Omental fat pad (tissue), 4 donors: ENCODE data around the gene KIF17. TPM values are rescaled to one million over a fixed set of nuclear protein-coding genes. Genes with fewer than 3 reads are reported as not detected.
A peak's percentile ranks its signal among the peaks of the same experiment; 100 is the strongest.

ENCODE experiments used
- ATAC-seq: fragments of 150-250 bp; one replicate; pipeline ENCODE4 v1.9.1; 2016; ENCODE audit warnings: mild to moderate bottlenecking, moderate library complexity; ENCODE audit not compliant: low FRiP score
- DNase-seq: peaks from one replicate; pipeline ENCODE4 v3.0.0-alpha.2; 2019; ENCODE audit warnings: low spot score
- CTCF ChIP-seq, 3 donors: fragments of 450-650 bp; IDR thresholded peaks; one replicate each; pipeline ENCODE4 v1.5.1; 2016 to 2017; ENCODE audit warnings: antibody characterized with exemption in 3 of 3, mild to moderate bottlenecking in 3 of 3, moderate library complexity in 2 of 3
- total RNA-seq, 4 donors: library from RNA; depleted of rRNA; stranded (reverse); fragments of >200 nt; gene quantifications; one replicate each; pipeline ENCODE4 v1.1.0, GENCODE V29; 2016

The KIF17 gene
- total RNA-seq, 4 donors from 2014 or later: 2.6 to 14.8 (median 4.1) TPM

GRCh38 chr1:20696397-20697333 is 21.1 kb downstream of the KIF17 start:
- peak in 1 of 3 donors; percentile 82 for TF ChIP-seq CTCF (IDR thresholded peaks at IDR 0.05)
- DNase-seq (peak; percentile 59), ATAC-seq (peak; percentile 89)

- ATAC-seq: no peak
- TF ChIP-seq CTCF (IDR thresholded peaks at IDR 0.05): no peak
- DNase-seq: no peak
Observed at GRCh38 chr1:20695515-20695914, 22.3 kb downstream of the KIF17 start.

GRCh38 chr1:20693623-20694022 is 24.2 kb downstream of the KIF17 start:
- no peak for DNase-seq
- TF ChIP-seq CTCF (IDR thresholded peaks at IDR 0.05): no peak
- no peak for ATAC-seq

GRCh38 chr1:20691872-20692271 is 25.9 kb downstream of the KIF17 start:
- DNase-seq: no peak
- no peak for ATAC-seq
- TF ChIP-seq CTCF (IDR thresholded peaks at IDR 0.05): no peak

GRCh38 chr1:20689645-20690056 is 28.2 kb downstream of the KIF17 start:
- no peak for TF ChIP-seq CTCF (IDR thresholded peaks at IDR 0.05)
- no peak for DNase-seq
- no peak for ATAC-seq

- DNase-seq: no peak
- no peak for TF ChIP-seq CTCF (IDR thresholded peaks at IDR 0.05)
- no peak for ATAC-seq
Observed at GRCh38 chr1:20686883-20687725, 30.7 kb downstream of the KIF17 start.
